Transverse colon (tissue), 4 donors: ENCODE measurements around the gene FAT4. TPM values are rescaled to one million over a fixed set of nuclear protein-coding genes. Genes with fewer than 3 reads are reported as not detected.
A peak's percentile ranks its signal among the peaks of the same experiment; 100 is the strongest.

Source experiments
- DNase-seq: peaks from one replicate; pipeline ENCODE4 v3.0.0-alpha.2; 2019
- H3K27ac ChIP-seq, 4 donors: fragments of 200-600 bp; sonication (generic); 2 replicates each; pipeline ENCODE4 v1.5.1; 2016 to 2018; ENCODE audit warnings: inconsistent platforms in 4 of 4
- H3K27me3 ChIP-seq: fragments of 200-600 bp; sonication (generic); 2 replicates; pipeline ENCODE4 v1.5.1; 2017; ENCODE audit warnings: inconsistent platforms
- H3K36me3 ChIP-seq, 4 donors: fragments of 200-600 bp; sonication (generic); 2 replicates each; pipeline ENCODE4 v1.5.1; 2017 to 2019; ENCODE audit warnings: inconsistent platforms in 4 of 4
- H3K4me1 ChIP-seq, 4 donors: fragments of 200-600 bp; sonication (generic); 2 replicates each; pipeline ENCODE4 v1.5.1; 2017 to 2020; ENCODE audit warnings: inconsistent platforms in 4 of 4
- H3K4me3 ChIP-seq, 4 donors: fragments of 200-600 bp; sonication (generic); 1 replicate in 1 of 4; 2 replicates in 3 of 4; pipeline versions ENCODE4 v1.5.1 to v1.6.1; 2017 to 2019; ENCODE audit warnings: inconsistent platforms in 4 of 4
- H3K9me3 ChIP-seq, 2 donors: fragments of 200-600 bp; sonication (generic); 2 replicates each; pipeline ENCODE4 v1.5.1; 2017 to 2019; ENCODE audit warnings: inconsistent platforms in 2 of 2
- EP300 ChIP-seq: sonication (generic); formaldehyde crosslinking; IDR thresholded peaks from one replicate; pipeline ENCODE4 v1.6.1; 2017; ENCODE audit warnings: antibody characterized with exemption, low read depth
- POLR2A ChIP-seq: fragments of 450-650 bp; IDR thresholded peaks from one replicate; pipeline ENCODE4 v1.6.1; 2016; ENCODE audit warnings: antibody characterized with exemption, mild to moderate bottlenecking, moderate library complexity
- POLR2AphosphoS5 ChIP-seq, 3 donors: sonication (generic); formaldehyde crosslinking; IDR thresholded peaks; one replicate each; pipeline ENCODE4 v1.6.1; 2016; ENCODE audit warnings: antibody characterized with exemption in 3 of 3
- WGBS, 2 donors: methylation state at CpG; one replicate each; pipeline ENCODE4 v1.1.5; 2018; ENCODE audit warnings: low coverage in 1 of 2; 5-methylcytosine and 5-hydroxymethylcytosine counted together
- in situ Hi-C, 4 donors: fragments of 200-750 bp; cut with MboI; loops; one replicate each; pipeline versions ENCODE4 v1.15.0 to v1.15.1; 2017; ENCODE audit warnings: low sequenced_read_pairs in 3 of 4, low pct_ligation_motif_present in 1 of 4, low pct_unique_long_range_greater_than_20kb in 1 of 4
- intact Hi-C: fragments of 100-400 bp; cut with DNase I; formaldehyde crosslinking; loops from one replicate; pipeline ENCODE4 v1.15.1; 2023; ENCODE audit warnings: low total_unique reads
- total RNA-seq, 4 donors: library from RNA; depleted of rRNA; stranded (reverse); fragments of >200 nt; gene quantifications; one replicate each; pipeline ENCODE4 v1.1.0, GENCODE V29; 2016
- TF ChIP-seq, protein P1 (sequence below), 5 experiments: fragments of 200-600 bp in 3 of 5; fragments of 450-650 bp in 2 of 5; sonication (generic) in 3 of 5; IDR thresholded peaks; 1 replicate in 2 of 5; 2 replicates in 3 of 5; pipeline ENCODE4 v1.5.1; 2016 to 2017; ENCODE audit warnings: antibody characterized with exemption in 5 of 5, inconsistent platforms in 3 of 5, mild to moderate bottlenecking in 2 of 5, moderate library complexity in 1 of 5

Gene FAT4
- total RNA-seq, 4 donors from 2014 or later, result 4.1 to 15.9 (median 9.3) TPM

DNA sequence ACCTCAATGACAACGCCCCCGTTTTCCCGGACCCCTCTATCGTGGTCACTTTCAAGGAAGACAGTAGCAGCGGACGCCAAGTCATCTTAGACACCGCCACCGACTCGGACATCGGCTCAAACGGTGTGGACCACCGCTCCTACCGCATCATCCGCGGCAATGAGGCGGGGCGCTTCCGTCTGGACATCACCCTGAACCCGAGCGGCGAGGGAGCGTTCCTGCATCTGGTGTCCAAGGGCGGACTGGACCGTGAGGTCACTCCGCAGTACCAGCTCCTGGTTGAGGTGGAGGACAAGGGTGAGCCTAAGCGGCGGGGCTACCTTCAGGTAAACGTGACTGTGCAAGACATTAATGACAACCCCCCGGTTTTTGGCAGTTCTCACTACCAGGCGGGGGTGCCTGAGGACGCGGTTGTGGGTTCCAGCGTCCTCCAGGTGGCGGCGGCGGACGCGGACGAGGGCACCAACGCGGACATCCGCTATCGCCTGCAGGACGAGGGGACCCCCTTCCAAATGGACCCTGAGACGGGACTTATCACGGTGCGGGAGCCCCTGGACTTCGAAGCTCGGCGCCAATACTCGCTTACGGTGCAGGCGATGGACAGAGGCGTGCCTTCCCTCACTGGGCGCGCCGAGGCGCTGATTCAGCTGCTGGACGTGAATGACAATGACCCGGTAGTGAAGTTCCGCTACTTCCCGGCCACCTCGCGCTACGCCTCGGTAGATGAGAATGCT is 2.2 kb downstream of the FAT4 start:
- intact Hi-C loops, result loop anchor here (10.0 kb wide), 1 partner anchor 158 kb away; no protein-coding TSS in a partner anchor
- in situ Hi-C loops, result loop anchor here in 3 of 4 donors (10.0 to 25.0 kb wide), 2 partner anchors 420 to 428 kb away; no protein-coding TSS in a partner anchor
- peak; percentile 14 for DNase-seq
- 16% methylated on average over 47 of the region's 66 CpGs; no CpG with 5 or more reads in 1 of the 2 donors for WGBS, 2 donors
- Histone ChIP-seq H3K4me1 (peaks cover 0 to 16% (median 9%) of the 10 kb centered on the region in 4 donors), H3K27me3 (peaks cover 45% of the 10 kb centered on the region), H3K36me3 (no peaks in the 10 kb centered on the region), H3K9me3 (no peaks in the 10 kb centered on the region), H3K27ac (peak overlapping the region; percentile 82 to 93 (median 88)), H3K4me3 (peak overlapping the region; percentile 45 to 69 (median 68))
- no peak for TF ChIP-seq EP300
- TF ChIP-seq, protein P1, sequence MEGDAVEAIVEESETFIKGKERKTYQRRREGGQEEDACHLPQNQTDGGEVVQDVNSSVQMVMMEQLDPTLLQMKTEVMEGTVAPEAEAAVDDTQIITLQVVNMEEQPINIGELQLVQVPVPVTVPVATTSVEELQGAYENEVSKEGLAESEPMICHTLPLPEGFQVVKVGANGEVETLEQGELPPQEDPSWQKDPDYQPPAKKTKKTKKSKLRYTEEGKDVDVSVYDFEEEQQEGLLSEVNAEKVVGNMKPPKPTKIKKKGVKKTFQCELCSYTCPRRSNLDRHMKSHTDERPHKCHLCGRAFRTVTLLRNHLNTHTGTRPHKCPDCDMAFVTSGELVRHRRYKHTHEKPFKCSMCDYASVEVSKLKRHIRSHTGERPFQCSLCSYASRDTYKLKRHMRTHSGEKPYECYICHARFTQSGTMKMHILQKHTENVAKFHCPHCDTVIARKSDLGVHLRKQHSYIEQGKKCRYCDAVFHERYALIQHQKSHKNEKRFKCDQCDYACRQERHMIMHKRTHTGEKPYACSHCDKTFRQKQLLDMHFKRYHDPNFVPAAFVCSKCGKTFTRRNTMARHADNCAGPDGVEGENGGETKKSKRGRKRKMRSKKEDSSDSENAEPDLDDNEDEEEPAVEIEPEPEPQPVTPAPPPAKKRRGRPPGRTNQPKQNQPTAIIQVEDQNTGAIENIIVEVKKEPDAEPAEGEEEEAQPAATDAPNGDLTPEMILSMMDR (IDR thresholded peaks at IDR 0.05), result peak in 1 of 5 experiments; percentile 7

- peaks cover 0 to 16% (median 9%) of the 10 kb centered on the region in 4 donors for H3K4me1 ChIP-seq
- TF ChIP-seq, protein P1 (IDR thresholded peaks at IDR 0.05), result peak in 4 of 5 experiments; percentile 21 to 49 (median 22)
- no peak for TF ChIP-seq EP300
- H3K27me3 ChIP-seq, result peaks cover 45% of the 10 kb centered on the region
- H3K36me3 ChIP-seq, result no peaks in the 10 kb centered on the region
- intact Hi-C loops, result loop anchor here (10.0 kb wide), 1 partner anchor 157 kb away; no protein-coding TSS in a partner anchor
- DNase-seq, result peak; percentile 21
- H3K27ac ChIP-seq, result peak overlapping the region; percentile 82 to 93 (median 88)
- no peaks in the 10 kb centered on the region for H3K9me3 ChIP-seq
- WGBS, 2 donors, result 23% methylated on average over 16 of the region's 23 CpGs; no CpG with 5 or more reads in 1 of the 2 donors
- in situ Hi-C loops, result loop anchor here in 3 of 4 donors (10.0 to 25.0 kb wide), 2 partner anchors 420 to 427 kb away; no protein-coding TSS in a partner anchor
- H3K4me3 ChIP-seq, result peak overlapping the region; percentile 45 to 69 (median 68)
These were observed 2.7 kb downstream of the FAT4 start for GRCh38 chr4:125317525-125317877.

- intact Hi-C loops, result loop anchor here (10.0 kb wide), 1 partner anchor 155 kb away; no protein-coding TSS in a partner anchor
- H3K27me3 ChIP-seq, result peaks cover 38% of the 10 kb centered on the region
- TF ChIP-seq, protein P1 (IDR thresholded peaks at IDR 0.05), result no peak
- TF ChIP-seq POLR2AphosphoS5 (IDR thresholded peaks at IDR 0.05) (no peak), EP300 (no peak), POLR2A (no peak)
- WGBS, 2 donors, result 56 to 62% methylated on average over 2 of the region's 2 CpGs
- peaks cover 0 to 11% (median 6%) of the 10 kb centered on the region in 4 donors for H3K4me1 ChIP-seq
- no peaks in the 10 kb centered on the region for H3K9me3 ChIP-seq
- in situ Hi-C loops, result loop anchor here in 3 of 4 donors (10.0 to 25.0 kb wide), 2 partner anchors 418 to 425 kb away; no protein-coding TSS in a partner anchor
- H3K4me3 ChIP-seq, result no peak overlapping the region
- H3K36me3 ChIP-seq, result no peaks in the 10 kb centered on the region
- no peak for DNase-seq
- H3K27ac ChIP-seq, result no peak overlapping the region
These were observed 4.6 kb downstream of the FAT4 start for GRCh38 chr4:125319311-125319710.

GRCh38 chr4:125321709-125322365 is 7.1 kb downstream of the FAT4 start:
- intact Hi-C loops, result no loop called here
- no peak for DNase-seq
- peak overlapping the region; percentile 30 to 54 (median 42) for H3K27ac ChIP-seq
- peaks cover 13% of the 10 kb centered on the region for H3K27me3 ChIP-seq
- no peaks in the 10 kb centered on the region for H3K36me3 ChIP-seq
- peaks cover 0 to 11% (median 3%) of the 10 kb centered on the region in 4 donors for H3K4me1 ChIP-seq
- no peaks in the 10 kb centered on the region for H3K9me3 ChIP-seq
- in situ Hi-C loops, result loop anchor here in 2 of 4 donors (25.0 kb wide), 1 partner anchor 415 kb away; no protein-coding TSS in a partner anchor
- no peak for TF ChIP-seq EP300
- TF ChIP-seq POLR2AphosphoS5 (IDR thresholded peaks at IDR 0.05), result peak in 1 of 3 donors; percentile 12
- TF ChIP-seq, protein P1 (IDR thresholded peaks at IDR 0.05), result no peak
- TF ChIP-seq POLR2A, result no peak
- H3K4me3 ChIP-seq, result peak overlapping the region in 1 of 4 donors; percentile 0
